Neutrophil (primary cell): ENCODE results near the gene RABEPK.

Experiments
- H3K27ac ChIP-seq: fragments of 200-600 bp; sonication (generic); 2 replicates; pipeline ENCODE4 v1.5.1; 2016; ENCODE audit warnings: mild to moderate bottlenecking, moderate library complexity
- H3K27me3 ChIP-seq: fragments of 200-600 bp; sonication (generic); 2 replicates; pipeline ENCODE4 v1.6.0; 2016; ENCODE audit warnings: mild to moderate bottlenecking
- H3K36me3 ChIP-seq: fragments of 200-600 bp; sonication (generic); 2 replicates; pipeline ENCODE4 v1.5.1; 2017
- H3K4me1 ChIP-seq, 2 experiments: fragments of 200-600 bp in 1 of 2; sonication (generic) in 1 of 2; 1 replicate in 1 of 2; 2 replicates in 1 of 2; pipeline versions ENCODE4 v1.5.1 to v1.6.1; 2013 to 2016; ENCODE audit warnings: low read depth in 1 of 2, low read length in 1 of 2, mild to moderate bottlenecking in 1 of 2, moderate library complexity in 1 of 2; ENCODE audit not compliant: control insufficient read depth in 1 of 2, insufficient read depth in 1 of 2
- H3K4me3 ChIP-seq, 2 experiments: fragments of 200-600 bp in 1 of 2; sonication (generic) in 1 of 2; 1 replicate in 1 of 2; 2 replicates in 1 of 2; pipeline ENCODE4 v1.5.1; 2013 to 2016; ENCODE audit warnings: low read depth in 1 of 2, low read length in 1 of 2, mild to moderate bottlenecking in 1 of 2, moderate library complexity in 1 of 2
- H3K9me3 ChIP-seq: fragments of 200-600 bp; sonication (generic); 2 replicates; pipeline ENCODE4 v1.5.1; 2016
- CTCF ChIP-seq: fragments of 200-600 bp; sonication (generic); IDR thresholded peaks from 2 replicates; pipeline ENCODE4 v1.5.1; 2016; ENCODE audit warnings: antibody characterized with exemption

RABEPK gene

DNA sequence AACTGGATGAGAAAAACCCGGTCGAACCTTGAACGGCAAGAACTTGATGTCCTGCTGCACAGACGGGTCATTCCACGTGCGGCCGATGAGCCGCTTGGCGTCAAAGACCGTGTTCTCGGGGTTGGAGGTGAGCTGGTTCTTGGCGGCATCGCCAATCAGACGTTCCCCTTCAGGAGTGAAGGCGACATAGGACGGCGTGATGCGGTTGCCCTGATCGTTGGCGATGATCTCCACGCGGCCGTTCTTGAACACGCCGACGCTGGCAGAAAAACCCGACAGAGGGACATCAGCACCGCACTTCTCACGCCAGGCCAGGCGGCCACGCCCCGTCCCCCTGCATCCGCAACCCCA lies 40.3 kb downstream of the RABEPK start:
- TF ChIP-seq CTCF: no peak
- Histone ChIP-seq H3K4me1 (peaks cover 45 to 62% of the 10 kb centered on the region in 2 experiments), H3K9me3 (no peaks in the 10 kb centered on the region), H3K4me3 (peak overlapping the region; percentile 92 to 99), H3K27me3 (no peaks in the 10 kb centered on the region), H3K36me3 (peaks cover 43% of the 10 kb centered on the region), H3K27ac (peak overlapping the region; percentile 97)

- Histone ChIP-seq H3K4me3 (peak within 1 kb of the TSS; percentile 92 to 99), H3K27me3 (no peaks in the 10 kb centered on the region), H3K27ac (peak within 1 kb of the TSS; percentile 97), H3K9me3 (no peaks in the 10 kb centered on the region), H3K36me3 (peaks cover 37% of the 10 kb centered on the region), H3K4me1 (peaks cover 45 to 59% of the 10 kb centered on the region in 2 experiments)
- peak; percentile 57 for TF ChIP-seq CTCF
Measured at GRCh38 chr9:125241000-125241862, 40.9 kb downstream of the RABEPK start, which contains the start of gene HSPA5. Gene HSPA5, minus strand, starts transcription at chr9:125241343. Its CDS starts 217 bp downstream, at chr9:125241126.

GRCh38 chr9:125241863-125242739 lies 41.8 kb downstream of the RABEPK start:
- Histone ChIP-seq H3K27ac (peak overlapping the region; percentile 97), H3K27me3 (no peaks in the 10 kb centered on the region), H3K9me3 (no peaks in the 10 kb centered on the region), H3K4me3 (peak overlapping the region; percentile 92 to 99), H3K36me3 (peaks cover 28% of the 10 kb centered on the region), H3K4me1 (peaks cover 45 to 59% of the 10 kb centered on the region in 2 experiments)
- TF ChIP-seq CTCF: no peak

DNA sequence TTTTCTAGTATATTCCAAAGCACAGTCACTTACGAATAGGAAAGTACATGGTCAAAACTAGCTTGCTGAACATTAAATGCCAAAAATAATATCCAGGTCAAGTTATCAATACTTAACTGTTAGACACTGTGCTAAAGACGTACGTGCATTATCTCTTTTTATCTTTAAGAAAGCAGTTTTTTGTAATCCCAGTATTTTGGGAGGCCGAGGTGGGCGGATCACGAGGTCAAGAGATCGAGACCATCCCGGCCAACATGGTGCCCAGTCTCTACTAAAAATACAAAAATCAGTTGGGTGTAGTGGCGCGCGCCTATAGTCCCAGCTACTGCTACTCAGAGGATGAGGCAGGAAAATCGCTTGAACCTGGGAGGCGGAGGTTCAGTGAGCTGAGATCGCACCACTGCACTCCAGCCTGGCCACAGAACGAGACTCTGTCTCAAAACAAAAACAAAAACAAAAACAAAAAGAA lies 43.5 kb downstream of the RABEPK start:
- Histone ChIP-seq H3K27ac (peak overlapping the region; percentile 97), H3K4me1 (peaks cover 39 to 50% of the 10 kb centered on the region in 2 experiments), H3K4me3 (no peak overlapping the region), H3K9me3 (no peaks in the 10 kb centered on the region), H3K27me3 (no peaks in the 10 kb centered on the region), H3K36me3 (peaks cover 11% of the 10 kb centered on the region)
- TF ChIP-seq CTCF: no peak

GRCh38 chr9:125246261-125246667 lies 45.9 kb downstream of the RABEPK start:
- no peak overlapping the region for H3K4me3 ChIP-seq
- H3K27ac ChIP-seq: no peak overlapping the region
- TF ChIP-seq CTCF: no peak
- H3K9me3 ChIP-seq: no peaks in the 10 kb centered on the region
- H3K27me3 ChIP-seq: no peaks in the 10 kb centered on the region
- no peaks in the 10 kb centered on the region for H3K36me3 ChIP-seq
- H3K4me1 ChIP-seq: peaks cover 21 to 28% of the 10 kb centered on the region in 2 experiments
